ENCODE results near the gene UBXN7.
"Not testable (repeated sequence)": the region's sequence is repeated elsewhere in the genome, so short reads cannot be mapped to it uniquely, and the experiment has no call there.

The UBXN7 gene

GRCh38 chr3:196302551-196302950, 129.7 kb downstream of the UBXN7 start:
- not testable (repeated sequence) for H3K27me3 ChIP-seq (ENCODE audit: control insufficient read depth in 2 of 2, insufficient read depth in 2 of 2, low read length in 2 of 2); H3K9ac ChIP-seq (ENCODE audit: low read depth in 1 of 2, low read length in 2 of 2); H3K27ac ChIP-seq (ENCODE audit: low read depth in 2 of 2, low read length in 2 of 2); H3K4me3 ChIP-seq (ENCODE audit: low read length in 2 of 2); H3K9me3 ChIP-seq (ENCODE audit: control insufficient read depth in 2 of 2, low read length in 2 of 2); H3K36me3 ChIP-seq (ENCODE audit: control insufficient read depth in 2 of 2, insufficient read depth in 2 of 2, low read length in 2 of 2); H3K4me1 ChIP-seq (ENCODE audit: control insufficient read depth in 2 of 2, insufficient read depth in 2 of 2, low read length in 2 of 2)

GRCh38 chr3:196298521-196298920, 133.7 kb downstream of the UBXN7 start:
- Histone ChIP-seq H3K27ac (ENCODE audit: low read depth in 2 of 2, low read length in 2 of 2) (no peak overlapping the region), H3K4me3 (ENCODE audit: low read length in 2 of 2) (no peak overlapping the region), H3K4me1 (ENCODE audit: control insufficient read depth in 2 of 2, insufficient read depth in 2 of 2, low read length in 2 of 2) (no peaks in the 10 kb centered on the region), H3K9ac (ENCODE audit: low read depth in 1 of 2, low read length in 2 of 2) (no peak overlapping the region), H3K36me3 (ENCODE audit: control insufficient read depth in 2 of 2, insufficient read depth in 2 of 2, low read length in 2 of 2) (no peaks in the 10 kb centered on the region), H3K27me3 (ENCODE audit: control insufficient read depth in 2 of 2, insufficient read depth in 2 of 2, low read length in 2 of 2) (no peaks in the 10 kb centered on the region), H3K9me3 (ENCODE audit: control insufficient read depth in 2 of 2, low read length in 2 of 2) (no peaks in the 10 kb centered on the region)

Data from mucosa of rectum (tissue), 2 donors.